Sciatic nerve (tissue), 2 donors: ENCODE data around the gene PKP4. TPM values are rescaled to one million over a fixed set of nuclear protein-coding genes. Genes with fewer than 3 reads are reported as not detected.

Source experiments
- ATAC-seq: fragments of 200-7000 bp; cut with Tn5 transposase; one replicate; pipeline ENCODE4 v1.9.1; 2020; ENCODE audit warnings: mild to moderate bottlenecking, moderate library complexity
- DNase-seq: peaks from one replicate; pipeline ENCODE4 v3.0.0-alpha.2; 2020; ENCODE audit warnings: low spot score
- intact Hi-C: fragments of 100-400 bp; cut with DNase I; formaldehyde crosslinking; loops from one replicate; pipeline ENCODE4 v1.14.2; 2022
- total RNA-seq: library from RNA; stranded (reverse); fragmentation: NEBNext Ultra II Directional; extraction: Animal tissue kit (Norgen Biotek cat#: 25700); gene quantifications from one replicate; pipeline ENCODE4 v1.2.1, GENCODE V29; 2021
- donor health status: DM: no; HTN: no; CAD: no.
- donor health status: DM: no; HTN: no; CAD: no.

Gene PKP4
- total RNA-seq, 1 donor from 2014 or later, result 117 TPM

DNA sequence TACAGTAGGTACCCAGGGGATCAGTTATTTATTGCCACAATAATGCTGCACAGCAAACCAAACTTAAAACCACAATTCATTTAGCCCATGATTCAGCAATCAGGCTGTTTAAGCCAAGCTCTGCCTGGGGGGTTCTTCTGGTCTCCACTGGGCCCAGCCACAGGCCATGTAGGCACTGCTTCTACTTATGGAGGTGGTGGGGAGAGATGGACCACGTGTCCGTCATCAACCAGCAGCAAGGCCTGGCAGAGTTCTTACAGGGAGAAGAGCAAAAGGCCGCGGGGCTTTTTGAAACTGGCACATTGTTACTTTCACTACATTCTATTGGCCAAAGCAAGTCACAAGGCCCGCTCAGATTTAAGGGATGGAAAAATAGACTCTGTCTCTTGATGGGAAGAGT, 262.1 kb downstream of the PKP4 start:
- no peak for DNase-seq

DNA sequence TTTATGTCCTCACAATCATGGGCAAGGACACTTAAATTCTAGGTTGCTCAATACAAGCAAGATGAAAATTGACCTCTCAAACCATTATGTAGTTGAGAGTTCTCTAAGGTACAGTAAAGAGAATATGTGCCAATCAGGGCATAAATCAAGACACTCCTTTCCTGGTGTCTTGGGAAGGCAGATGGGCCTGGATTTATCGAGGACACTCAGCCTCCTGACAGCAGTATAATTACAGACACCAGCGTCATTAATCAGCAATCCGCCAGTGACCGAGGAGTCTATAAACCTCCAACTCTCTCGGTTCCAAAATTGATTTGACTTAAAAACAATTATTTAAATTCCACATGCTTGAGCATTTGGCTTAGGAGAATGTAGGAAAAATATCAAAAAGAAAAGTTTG, 262.7 kb downstream of the PKP4 start:
- no peak for DNase-seq

More for the DNA sequence above, 262.1 kb downstream of the PKP4 start:
- no peak for ATAC-seq
- intact Hi-C loops, result no loop called here

DNA sequence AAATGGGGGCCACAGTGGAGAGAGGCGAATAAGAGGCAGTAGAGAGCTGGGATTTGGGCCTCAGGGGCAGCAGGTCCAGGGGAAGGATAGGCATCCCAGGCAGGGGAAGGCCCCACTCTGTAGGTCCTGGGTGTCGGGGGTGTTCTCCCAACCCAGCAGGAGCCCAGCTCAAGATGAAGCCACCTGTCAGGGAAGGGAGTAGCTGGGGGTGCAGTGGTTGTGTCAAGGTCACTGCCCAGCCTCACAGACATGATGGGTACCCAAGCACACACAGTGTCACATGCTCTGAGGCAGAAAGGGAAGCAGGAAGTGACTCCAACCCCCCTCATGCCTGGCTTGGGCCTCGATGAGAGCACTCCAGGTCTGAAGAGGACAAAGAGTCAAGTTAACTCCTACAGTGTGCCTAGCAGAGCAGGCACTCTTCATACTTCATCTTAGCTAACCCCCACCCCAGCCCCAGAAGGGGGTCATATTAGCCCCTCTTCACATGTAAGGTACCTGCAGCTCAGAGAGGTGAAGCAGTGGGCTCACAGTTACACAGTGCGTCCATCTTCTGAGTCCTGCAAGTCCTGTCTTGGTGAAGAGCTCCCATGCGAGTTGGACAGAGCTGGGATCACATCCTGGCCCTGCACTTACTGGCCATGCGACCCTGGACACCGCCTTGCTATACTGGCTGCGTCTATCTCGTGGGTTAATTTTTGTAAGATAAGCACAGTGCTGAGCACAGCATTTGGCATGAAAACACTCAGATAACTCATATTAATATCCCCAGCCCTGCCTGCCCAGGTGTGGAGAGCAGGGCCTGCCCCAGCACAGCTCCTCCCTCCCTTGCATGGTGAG, 265.7 kb downstream of the PKP4 start:
- intact Hi-C loops, result no loop called here
- no peak for ATAC-seq
- DNase-seq, result no peak

More for the DNA sequence above, 262.7 kb downstream of the PKP4 start:
- intact Hi-C loops, result no loop called here
- ATAC-seq, result no peak

DNA sequence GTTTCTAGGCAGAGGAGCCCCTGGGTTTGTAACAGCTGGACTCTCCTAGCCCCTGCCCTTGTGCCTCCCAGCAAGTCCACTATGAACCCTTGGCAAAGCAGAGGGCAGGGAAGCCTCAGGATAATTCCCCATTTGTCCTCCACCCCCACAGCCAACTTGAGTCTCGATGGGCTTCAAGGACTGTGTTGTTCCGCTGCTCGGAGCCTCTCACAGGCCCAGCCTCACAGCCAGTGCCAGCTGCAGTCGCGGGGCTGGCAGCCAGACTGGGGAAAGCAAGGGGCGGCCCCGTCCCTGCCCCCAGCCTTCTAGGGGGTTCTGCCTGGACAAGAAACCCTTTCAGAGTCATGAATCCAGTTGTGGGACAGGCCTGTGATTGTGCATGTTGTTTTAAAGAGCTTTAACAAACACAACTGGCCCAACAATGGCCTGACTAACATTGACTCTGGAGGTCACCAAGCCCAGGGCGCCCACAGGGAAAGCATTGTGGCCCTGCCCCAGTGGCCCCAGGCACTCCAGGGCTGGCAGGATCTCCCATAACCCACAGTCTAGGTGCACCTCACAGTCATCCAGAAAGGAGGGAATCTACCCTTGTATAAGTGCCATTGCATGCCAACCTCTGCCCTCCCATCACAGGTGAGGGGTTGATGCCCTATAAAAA, 266.6 kb downstream of the PKP4 start:
- peak; percentile 55 for ATAC-seq
- DNase-seq, result no peak
- intact Hi-C loops, result no loop called here

DNA sequence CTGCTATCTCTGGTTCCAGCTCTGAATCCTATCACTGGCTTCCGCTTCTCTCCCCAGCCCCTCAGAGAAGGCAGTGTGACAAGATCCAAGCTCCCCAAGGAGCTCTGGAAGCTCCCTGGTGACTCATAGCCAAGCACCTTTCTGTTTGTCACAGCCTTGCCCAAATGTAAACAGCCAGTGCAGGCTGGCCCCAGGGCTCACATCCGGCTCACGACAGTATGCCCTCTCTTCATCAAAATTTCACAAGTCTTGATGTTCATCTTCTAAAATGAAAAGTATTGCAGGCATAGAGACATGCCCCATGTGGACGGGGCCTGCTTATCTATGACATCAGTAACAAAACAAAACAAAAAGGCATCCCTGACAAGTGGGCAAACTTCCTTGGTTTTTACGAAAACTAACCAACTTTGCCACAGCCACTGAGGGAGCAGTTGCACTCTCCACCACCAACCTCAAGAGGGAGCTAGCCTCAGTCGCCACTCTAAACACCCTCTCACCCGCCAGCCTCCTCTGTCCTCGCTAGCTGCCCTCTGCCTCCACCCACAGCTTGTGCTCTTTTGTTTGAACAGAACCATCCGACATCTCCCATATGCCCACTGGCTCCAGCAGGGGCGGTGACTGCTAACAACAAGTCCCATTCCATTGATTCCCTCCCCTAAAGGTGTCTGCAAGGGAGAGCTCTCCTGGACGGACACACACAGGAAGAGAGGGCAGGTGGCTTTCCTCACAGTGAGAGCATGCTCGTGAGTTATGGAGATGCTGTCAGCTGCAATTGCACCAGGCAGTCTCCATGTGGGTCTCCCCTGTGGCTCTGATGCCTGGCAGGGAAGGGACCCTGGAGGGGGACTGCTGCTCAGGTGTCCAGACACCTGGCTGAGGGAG, 267.4 kb downstream of the PKP4 start:
- DNase-seq (no peak), ATAC-seq (no peak)
- intact Hi-C loops, result no loop called here

DNA sequence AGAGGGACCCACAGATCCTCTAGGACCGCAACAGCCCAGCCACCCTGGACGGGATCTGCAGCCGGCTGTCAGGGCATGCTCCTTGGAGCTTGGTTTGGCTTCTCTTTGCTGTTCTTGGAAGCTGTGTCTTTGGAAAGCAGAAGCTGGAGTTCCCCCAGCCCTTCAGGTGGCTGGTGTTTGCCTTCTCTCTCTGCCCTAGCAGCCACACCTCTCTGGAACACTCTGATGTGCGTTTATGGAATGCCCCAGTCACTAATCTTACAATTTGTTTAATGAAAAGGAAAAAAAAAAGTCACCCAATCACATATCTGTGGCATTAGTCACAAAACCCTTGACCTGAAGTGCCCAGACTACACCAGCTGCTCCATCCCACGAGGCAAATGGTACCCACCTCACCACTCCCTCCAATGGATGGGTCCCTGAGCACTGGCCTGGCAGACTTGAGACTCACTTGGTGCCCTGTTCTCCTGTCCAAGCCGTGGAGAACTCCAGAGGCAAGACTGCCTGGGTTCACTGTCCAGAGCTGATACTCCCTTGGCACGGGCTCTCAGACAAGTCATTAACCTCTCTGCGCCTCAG, 268.1 kb downstream of the PKP4 start:
- peak; percentile 29 for ATAC-seq
- no peak for DNase-seq
- intact Hi-C loops, result no loop called here

DNA sequence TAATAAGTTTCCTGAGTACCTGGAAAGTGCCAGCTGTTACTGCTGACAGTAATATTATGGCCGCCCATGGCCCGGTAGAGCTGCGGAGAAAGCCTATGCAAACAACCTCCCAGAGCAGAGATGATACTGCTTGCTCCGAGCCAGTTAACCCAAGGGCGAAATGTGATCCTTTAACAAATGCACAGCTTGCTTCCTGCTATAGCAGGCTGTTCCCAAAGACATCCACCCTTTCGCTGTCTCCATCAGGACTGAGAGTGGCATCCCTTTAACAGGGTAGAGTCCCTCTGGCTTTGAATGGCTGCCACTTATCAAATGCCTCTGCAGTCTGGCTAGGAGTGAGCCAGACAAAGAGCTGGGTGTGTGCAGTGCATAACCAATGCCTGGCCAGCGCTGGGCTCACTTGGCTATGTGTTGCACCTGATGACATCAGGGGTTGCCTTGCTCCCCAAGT, 268.7 kb downstream of the PKP4 start:
- no peak for ATAC-seq
- no peak for DNase-seq
- intact Hi-C loops, result no loop called here

DNA sequence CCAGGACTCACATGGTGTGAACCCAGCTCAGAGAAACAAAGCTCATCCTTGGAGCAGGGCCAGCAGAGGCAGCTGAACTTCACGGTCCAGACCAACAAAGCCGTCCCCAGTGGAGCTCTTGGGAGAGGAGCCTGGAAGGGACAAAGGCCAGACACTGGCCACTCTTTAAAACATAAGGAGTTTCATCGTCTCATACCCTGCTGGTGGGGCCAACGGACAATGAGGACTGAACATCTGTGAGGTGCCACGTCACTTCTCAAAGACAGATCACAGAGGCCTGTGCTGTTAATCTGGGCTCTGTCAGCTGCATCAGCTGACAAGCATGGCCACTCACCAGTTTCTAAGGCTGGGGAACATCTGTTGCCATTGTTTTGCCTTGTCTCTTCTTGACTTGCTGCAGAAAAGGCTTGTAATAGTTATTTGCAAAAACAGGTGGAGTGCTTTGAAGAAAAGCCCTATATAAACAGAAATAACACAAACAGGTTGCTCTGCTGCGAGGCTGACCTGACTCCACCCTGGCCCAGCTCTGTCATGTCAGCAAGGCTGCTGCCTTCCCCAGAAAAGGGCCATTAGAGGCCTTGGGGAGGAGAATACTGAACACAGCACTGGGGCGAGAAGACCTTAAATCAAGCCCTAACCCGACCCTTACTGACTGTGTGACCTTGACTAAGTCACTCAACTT, 270.3 kb downstream of the PKP4 start:
- intact Hi-C loops, result no loop called here
- ATAC-seq (peak; percentile 76), DNase-seq (no peak)

DNA sequence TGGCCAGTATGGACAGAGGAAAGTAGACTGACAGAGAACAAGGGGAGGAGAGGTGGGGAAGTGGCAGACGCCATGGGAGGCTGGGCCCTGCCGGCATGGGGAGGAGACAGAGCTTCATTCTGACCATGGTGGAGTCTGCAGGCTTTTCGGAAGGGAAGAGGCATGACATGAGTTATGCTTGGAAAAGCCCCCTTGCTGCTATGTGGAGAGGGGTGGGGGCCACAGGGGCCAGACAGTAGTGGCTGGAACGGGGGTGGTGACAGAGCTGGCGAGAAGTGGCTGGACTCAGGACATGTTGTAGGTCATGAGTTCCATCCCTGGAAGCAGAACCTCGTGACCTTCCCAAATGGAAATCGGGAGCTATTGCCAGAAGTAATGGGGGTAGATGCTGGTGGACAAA, 271.7 kb downstream of the PKP4 start:
- intact Hi-C loops, result no loop called here
- DNase-seq, result no peak
- no peak for ATAC-seq

DNA sequence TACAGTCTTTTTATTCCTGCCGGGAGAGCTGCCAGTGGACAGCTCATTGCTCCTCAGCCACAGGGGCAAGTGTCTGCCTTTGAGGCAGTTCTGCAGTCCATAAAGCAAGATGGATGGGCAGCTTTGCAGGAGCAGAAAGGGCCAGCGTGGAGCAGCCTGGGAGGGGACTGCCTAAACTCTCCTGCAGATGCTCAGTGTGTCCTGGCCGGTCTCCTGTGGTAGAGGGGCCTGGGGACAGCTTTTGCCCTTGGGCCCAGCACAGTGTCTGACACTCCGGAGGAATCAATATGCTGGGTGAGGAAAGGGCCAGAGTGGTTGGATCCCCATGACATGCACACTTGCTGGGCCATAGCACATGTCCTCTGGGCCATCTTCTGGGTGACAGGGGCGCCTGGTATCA, 272.7 kb downstream of the PKP4 start:
- intact Hi-C loops, result no loop called here
- DNase-seq (no peak), ATAC-seq (no peak)

DNA sequence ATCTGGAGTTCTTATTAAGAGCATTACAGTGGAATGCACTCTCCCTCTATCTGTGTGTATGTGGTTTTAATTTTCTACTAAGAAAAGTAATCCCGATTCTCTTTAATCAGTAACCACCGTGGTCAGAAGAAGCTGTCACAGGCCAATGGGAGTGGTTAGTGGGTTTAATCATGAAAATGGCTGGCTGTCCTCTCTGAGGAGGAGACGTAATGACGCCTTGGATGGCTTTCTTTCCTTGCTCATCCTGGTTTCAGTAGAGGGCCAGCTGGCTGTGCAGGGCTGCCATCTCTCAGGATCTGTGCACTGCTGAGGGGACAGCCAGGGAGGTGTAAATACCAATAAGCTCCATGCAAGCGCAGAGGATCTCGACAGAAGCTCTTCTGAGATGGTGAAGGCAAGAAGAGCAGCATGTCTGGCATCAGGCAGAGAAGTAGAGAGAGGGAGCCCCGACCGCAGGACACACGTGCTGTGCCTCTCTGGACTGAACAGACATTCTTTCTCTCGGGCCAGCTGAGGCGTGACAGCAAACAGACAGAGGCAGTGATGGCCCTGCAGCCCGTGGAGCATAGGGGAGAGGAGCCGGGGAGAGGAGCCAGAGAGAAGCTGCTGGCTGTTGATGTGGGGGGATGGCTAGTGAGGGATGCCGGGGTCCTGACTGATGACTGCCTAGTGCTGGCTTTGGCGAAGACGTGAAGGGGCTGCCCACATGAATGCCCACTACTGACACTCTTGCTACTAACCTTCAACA, 273.3 kb downstream of the PKP4 start:
- DNase-seq, result no peak
- intact Hi-C loops, result no loop called here
- ATAC-seq, result no peak

DNA sequence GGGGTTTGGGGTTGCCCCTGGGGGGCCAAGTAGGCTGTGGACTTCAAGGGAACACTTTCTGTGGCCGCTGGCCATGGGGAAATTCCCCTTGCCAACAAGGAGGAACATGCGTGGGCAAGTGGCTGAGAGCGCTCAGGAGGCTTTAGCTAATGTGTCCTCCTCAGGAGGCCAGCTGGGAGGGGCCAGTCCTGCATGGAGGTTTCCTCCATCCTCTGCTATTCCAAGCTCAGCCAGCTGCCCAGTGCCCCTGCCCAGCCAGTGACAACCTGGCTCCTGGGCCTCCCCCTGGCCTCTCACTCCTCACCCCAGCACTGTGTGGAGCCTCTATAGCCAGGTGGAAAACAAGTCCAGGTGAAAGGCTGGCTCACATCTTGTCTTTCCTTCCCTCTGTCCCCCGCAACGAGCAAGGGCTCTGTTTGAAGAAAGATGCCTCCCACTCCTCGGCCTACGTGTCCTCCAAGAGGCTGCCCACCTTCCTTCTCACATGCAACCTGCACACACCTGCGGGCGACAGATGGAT, 273.9 kb downstream of the PKP4 start:
- intact Hi-C loops, result no loop called here
- DNase-seq (no peak), ATAC-seq (no peak)

DNA sequence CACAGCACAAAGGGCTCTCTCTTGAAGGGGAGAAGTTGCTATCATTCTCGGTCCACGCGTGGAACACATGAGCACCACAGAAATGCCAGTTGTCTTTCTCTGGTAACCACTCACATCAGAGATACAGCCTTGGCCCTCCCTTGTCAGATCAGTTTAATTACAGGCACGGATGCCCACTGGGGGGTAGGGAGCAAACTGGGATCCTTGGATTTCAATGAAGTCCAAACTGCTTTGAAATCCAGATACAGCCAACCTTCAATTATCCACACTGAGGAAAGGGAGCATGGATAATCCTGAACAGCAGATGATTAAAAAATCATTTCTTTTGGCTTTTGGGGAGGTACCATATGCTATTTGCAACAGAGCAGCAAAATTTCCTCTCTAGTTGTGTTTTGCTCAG, 274.6 kb downstream of the PKP4 start:
- ATAC-seq (no peak), DNase-seq (no peak)
- intact Hi-C loops, result no loop called here

Other genes starting within 250 kb of the PKP4 start
- 2.9 TPM for gene CCDC148, start 199 bp upstream of the PKP4 start, total RNA-seq